Measurements from ENCODE around the gene RAB7B. TPM values are rescaled to one million over a fixed set of nuclear protein-coding genes. Genes with fewer than 3 reads are reported as not detected.

RAB7B gene
- total RNA-seq, 1 donor from 2014 or later, result 0.82 TPM

DNA sequence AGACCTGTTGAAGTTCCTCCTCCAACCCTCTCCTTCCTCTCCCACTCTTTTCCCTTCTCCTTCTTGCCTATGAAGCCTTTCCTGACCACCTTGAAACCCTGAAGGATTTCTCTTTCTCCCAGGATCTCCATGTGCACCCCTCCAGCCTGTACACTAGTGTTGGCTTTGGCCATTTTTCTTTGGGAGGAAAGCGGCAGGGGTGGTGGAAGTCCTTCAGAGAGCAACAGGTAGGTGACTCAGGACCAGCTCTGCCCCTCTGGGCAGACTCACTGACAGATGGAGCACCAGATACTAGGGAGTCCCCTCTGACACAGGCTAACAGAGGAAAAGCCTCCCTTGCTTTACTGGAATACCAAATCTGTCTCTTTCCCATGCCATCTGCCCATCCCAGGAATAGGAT, 64.5 kb downstream of the RAB7B start:
- Mint-ChIP-seq H3K27me3 (peaks cover 26% of the 10 kb centered on the region), H3K4me1 (ENCODE audit: unreplicated experiment) (peaks cover 28% of the 10 kb centered on the region), H3K36me3 (no peaks in the 10 kb centered on the region), H3K9me3 (no peaks in the 10 kb centered on the region), H3K27ac (no peak overlapping the region), H3K4me3 (no peak overlapping the region)
- TF ChIP-seq, protein P1, sequence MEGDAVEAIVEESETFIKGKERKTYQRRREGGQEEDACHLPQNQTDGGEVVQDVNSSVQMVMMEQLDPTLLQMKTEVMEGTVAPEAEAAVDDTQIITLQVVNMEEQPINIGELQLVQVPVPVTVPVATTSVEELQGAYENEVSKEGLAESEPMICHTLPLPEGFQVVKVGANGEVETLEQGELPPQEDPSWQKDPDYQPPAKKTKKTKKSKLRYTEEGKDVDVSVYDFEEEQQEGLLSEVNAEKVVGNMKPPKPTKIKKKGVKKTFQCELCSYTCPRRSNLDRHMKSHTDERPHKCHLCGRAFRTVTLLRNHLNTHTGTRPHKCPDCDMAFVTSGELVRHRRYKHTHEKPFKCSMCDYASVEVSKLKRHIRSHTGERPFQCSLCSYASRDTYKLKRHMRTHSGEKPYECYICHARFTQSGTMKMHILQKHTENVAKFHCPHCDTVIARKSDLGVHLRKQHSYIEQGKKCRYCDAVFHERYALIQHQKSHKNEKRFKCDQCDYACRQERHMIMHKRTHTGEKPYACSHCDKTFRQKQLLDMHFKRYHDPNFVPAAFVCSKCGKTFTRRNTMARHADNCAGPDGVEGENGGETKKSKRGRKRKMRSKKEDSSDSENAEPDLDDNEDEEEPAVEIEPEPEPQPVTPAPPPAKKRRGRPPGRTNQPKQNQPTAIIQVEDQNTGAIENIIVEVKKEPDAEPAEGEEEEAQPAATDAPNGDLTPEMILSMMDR (conservative IDR thresholded peaks at IDR 0.05), result no peak
- no peak for DNase-seq (ENCODE audit: extremely low spot score, unreplicated experiment)

DNA sequence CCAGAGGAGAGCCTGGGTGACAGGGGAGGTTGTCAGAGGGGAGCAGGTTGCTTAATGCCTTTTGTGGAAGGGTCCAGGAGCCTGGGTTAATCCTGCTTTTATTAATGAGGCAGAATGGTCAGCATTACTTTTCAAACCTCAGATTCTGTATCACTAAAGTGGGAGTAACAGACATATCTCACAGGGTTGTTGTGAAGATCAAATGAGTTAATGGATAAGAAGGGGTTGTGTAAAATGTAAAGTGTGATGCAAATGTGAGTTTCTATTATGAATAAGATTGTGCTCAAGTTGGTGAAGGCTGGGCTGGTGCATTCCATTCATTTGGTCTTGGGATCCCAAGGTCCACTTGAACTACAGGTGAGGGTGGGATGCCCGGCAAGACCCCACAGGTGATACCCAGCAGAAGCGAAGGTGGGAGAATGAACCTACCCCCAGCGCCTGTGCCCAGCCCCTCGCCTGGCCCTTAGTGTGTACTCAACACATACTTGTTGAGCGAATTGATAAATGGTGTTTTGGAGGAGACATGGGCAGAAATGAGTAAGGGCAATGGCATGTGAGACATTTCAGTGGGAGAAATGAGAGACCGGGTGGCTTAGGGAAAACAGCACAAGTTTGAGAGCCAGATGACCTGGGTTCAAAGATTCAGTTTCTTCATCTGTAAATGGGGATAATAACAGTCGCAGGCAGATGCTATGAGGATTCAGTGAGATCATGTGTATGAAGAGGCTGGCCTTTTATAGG, 66.2 kb downstream of the RAB7B start:
- DNase-seq (ENCODE audit: extremely low spot score, unreplicated experiment), result no peak

GRCh38 chr1:205936311-205936710, 66.9 kb downstream of the RAB7B start:
- Mint-ChIP-seq H3K4me3 (no peak overlapping the region), H3K27me3 (peaks cover 25% of the 10 kb centered on the region), H3K27ac (no peak overlapping the region), H3K9me3 (no peaks in the 10 kb centered on the region), H3K4me1 (ENCODE audit: unreplicated experiment) (peaks cover 27% of the 10 kb centered on the region), H3K36me3 (no peaks in the 10 kb centered on the region)
- TF ChIP-seq, protein P1 (conservative IDR thresholded peaks at IDR 0.05), result no peak
- no peak for DNase-seq (ENCODE audit: extremely low spot score, unreplicated experiment)

More for the DNA sequence above, 66.2 kb downstream of the RAB7B start:
- H3K9me3 Mint-ChIP-seq, result no peaks in the 10 kb centered on the region
- H3K27me3 Mint-ChIP-seq, result peaks cover 24% of the 10 kb centered on the region
- no peak overlapping the region for H3K4me3 Mint-ChIP-seq
- TF ChIP-seq, protein P1 (conservative IDR thresholded peaks at IDR 0.05), result no peak
- H3K27ac Mint-ChIP-seq, result no peak overlapping the region
- H3K4me1 Mint-ChIP-seq (ENCODE audit: unreplicated experiment), result peaks cover 27% of the 10 kb centered on the region
- H3K36me3 Mint-ChIP-seq, result no peaks in the 10 kb centered on the region

- TF ChIP-seq, protein P1 (conservative IDR thresholded peaks at IDR 0.05), result no peak
- Mint-ChIP-seq H3K4me1 (ENCODE audit: unreplicated experiment) (peaks cover 27% of the 10 kb centered on the region), H3K9me3 (no peaks in the 10 kb centered on the region), H3K27ac (no peak overlapping the region), H3K36me3 (no peaks in the 10 kb centered on the region), H3K27me3 (peaks cover 28% of the 10 kb centered on the region), H3K4me3 (no peak overlapping the region)
- DNase-seq (ENCODE audit: extremely low spot score, unreplicated experiment), result no peak
These were observed 67.3 kb downstream of the RAB7B start for GRCh38 chr1:205935869-205936268.

DNA sequence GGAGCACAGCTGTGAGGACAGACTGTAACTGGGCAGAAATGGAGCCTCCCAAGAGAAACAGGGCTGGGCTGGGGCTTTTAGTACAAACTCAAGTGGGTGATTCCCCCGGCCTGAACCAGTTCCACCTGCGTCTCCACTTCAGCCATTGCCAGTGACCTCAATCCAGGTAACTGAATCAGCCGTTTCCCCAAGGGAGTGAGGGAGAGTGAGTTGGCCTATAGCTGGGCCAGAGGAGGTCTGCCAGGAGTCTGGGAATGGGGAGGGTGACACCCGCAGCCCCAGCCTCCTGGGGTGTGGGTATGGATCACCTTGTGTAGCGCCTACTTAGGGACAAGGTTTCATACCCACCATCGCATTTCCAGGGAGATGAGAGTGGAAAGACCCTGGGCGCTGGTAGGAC, 68.4 kb downstream of the RAB7B start:
- TF ChIP-seq, protein P1 (conservative IDR thresholded peaks at IDR 0.05), result no peak
- H3K27ac Mint-ChIP-seq, result peak overlapping the region; percentile 64
- H3K4me1 Mint-ChIP-seq (ENCODE audit: unreplicated experiment), result peaks cover 26% of the 10 kb centered on the region
- no peaks in the 10 kb centered on the region for H3K9me3 Mint-ChIP-seq
- H3K4me3 Mint-ChIP-seq, result no peak overlapping the region
- DNase-seq (ENCODE audit: extremely low spot score, unreplicated experiment), result no peak
- no peaks in the 10 kb centered on the region for H3K36me3 Mint-ChIP-seq
- peaks cover 33% of the 10 kb centered on the region for H3K27me3 Mint-ChIP-seq

All from type B pancreatic cell (in vitro differentiated cells).